Muscle of back (tissue), 11 donors: ENCODE measurements around the gene MAML3. TPM values are rescaled to one million over a fixed set of nuclear protein-coding genes. Genes with fewer than 3 reads are reported as not detected.

Source experiments
- DNase-seq, 3 donors: peaks; one replicate each; pipeline versions ENCODE4 v3.0.0 to v3.0.0-alpha.2; 2013
- polyA plus RNA-seq, 10 donors: library from polyadenylated mRNA; unstranded; fragments of 120-200 nt; gene quantifications; one replicate each; pipeline ENCODE4 v1.2.1, GENCODE V29; 2013; ENCODE audit not compliant: insufficient read length in 10 of 10

Gene MAML3
- polyA plus RNA-seq, 10 donors = 3.3 to 6.1 (median 4.2) TPM

GRCh38 chr4:140004922-140005627, 148.9 kb downstream of the MAML3 start:
- peak in 1 of 3 donors; percentile 39 for DNase-seq

- DNase-seq = peak; percentile 46 to 77 (median 55)
Measured at GRCh38 chr4:140004549-140004895, 149.5 kb downstream of the MAML3 start.

GRCh38 chr4:140003876-140004548, 150.0 kb downstream of the MAML3 start:
- no peak for DNase-seq

- DNase-seq = no peak
Measured at GRCh38 chr4:140000232-140000631, 153.8 kb downstream of the MAML3 start.

- DNase-seq = peak in 1 of 3 donors; percentile 87
Measured at GRCh38 chr4:139988863-139989765, 164.9 kb downstream of the MAML3 start.

- no peak for DNase-seq
Measured at GRCh38 chr4:139987502-139987850, 166.5 kb downstream of the MAML3 start.

GRCh38 chr4:139986689-139987501, 167.1 kb downstream of the MAML3 start:
- DNase-seq = peak in 2 of 3 donors; percentile 41 to 72

GRCh38 chr4:139986106-139986505, 167.9 kb downstream of the MAML3 start:
- peak in 1 of 3 donors; percentile 49 for DNase-seq

GRCh38 chr4:139985401-139985800, 168.6 kb downstream of the MAML3 start:
- DNase-seq = no peak

GRCh38 chr4:139984471-139984870, 169.5 kb downstream of the MAML3 start:
- no peak for DNase-seq

- DNase-seq = no peak
Measured at GRCh38 chr4:139978692-139979091, 175.3 kb downstream of the MAML3 start.

GRCh38 chr4:139977838-139978609, 176.0 kb downstream of the MAML3 start:
- DNase-seq = no peak

- DNase-seq = peak in 1 of 3 donors; percentile 53
Measured at GRCh38 chr4:139975830-139976272, 178.1 kb downstream of the MAML3 start.

GRCh38 chr4:139973616-139974015, 180.4 kb downstream of the MAML3 start:
- DNase-seq = peak in 1 of 3 donors; percentile 35

- DNase-seq = peak; percentile 40 to 79 (median 57)
Measured at GRCh38 chr4:139973015-139973414, 181.0 kb downstream of the MAML3 start.

- DNase-seq = no peak
Measured at GRCh38 chr4:139972305-139972704, 181.7 kb downstream of the MAML3 start.

- no peak for DNase-seq
Measured at GRCh38 chr4:139971111-139971510, 182.9 kb downstream of the MAML3 start.

GRCh38 chr4:139969635-139970266, 184.2 kb downstream of the MAML3 start:
- no peak for DNase-seq

GRCh38 chr4:139968831-139969230, 185.2 kb downstream of the MAML3 start:
- no peak for DNase-seq

- DNase-seq = no peak
Measured at GRCh38 chr4:139966383-139966782, 187.6 kb downstream of the MAML3 start.
